Effector CD4-positive, alpha-beta T cell (primary cell): ENCODE measurements around the gene NLGN1.

Source experiments
- DNase-seq: peaks from one replicate; pipeline ENCODE4 v3.0.0-alpha.2; 2020

The NLGN1 gene

DNA sequence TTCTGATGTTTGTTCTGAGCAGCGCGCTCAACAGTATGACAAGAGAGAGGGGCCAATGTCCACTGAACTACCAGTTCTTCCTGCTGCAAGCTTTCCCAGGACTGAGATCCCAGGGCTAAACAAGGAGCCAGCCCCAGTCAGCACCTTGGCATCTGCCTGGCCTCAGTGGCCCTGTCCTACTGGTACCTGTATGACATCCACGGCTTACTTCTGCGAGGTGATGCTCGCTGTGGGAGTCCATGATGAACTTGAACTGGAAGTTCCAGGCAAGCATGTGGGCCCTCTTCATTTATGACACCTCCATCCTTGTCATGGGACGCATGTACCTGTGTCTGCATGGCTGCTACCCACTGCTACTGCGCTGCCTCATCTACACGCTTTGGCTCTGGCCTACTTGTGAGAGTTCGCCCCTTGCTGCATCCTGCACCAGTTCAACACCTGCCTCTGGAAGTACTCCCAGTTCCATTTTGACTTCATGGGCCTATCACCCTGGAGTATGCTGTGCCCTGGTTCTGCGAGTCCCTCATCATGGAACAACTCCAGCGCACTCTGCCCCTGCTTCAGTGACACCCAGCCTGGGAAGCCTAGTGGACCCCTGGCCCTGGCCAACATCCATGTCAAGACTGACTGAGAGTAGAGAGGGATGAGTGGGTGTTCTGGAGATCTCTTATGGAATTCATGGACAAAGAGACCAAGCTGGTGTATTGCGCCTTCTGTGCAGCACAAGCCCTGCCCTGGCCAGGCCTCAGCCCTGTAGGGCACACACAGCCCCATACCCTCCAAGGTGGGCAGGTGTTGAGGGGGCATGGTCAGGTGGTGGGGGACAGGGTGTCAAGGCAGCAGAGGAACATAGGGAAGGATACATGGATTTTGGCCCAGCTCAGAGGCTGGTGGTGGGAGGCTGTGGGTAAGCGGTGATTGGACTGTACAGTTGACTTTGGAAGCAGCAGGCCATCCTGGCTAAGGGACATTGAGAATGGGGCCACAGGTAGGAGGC is 246.8 kb downstream of the NLGN1 start:
- DNase-seq, result no peak

DNA sequence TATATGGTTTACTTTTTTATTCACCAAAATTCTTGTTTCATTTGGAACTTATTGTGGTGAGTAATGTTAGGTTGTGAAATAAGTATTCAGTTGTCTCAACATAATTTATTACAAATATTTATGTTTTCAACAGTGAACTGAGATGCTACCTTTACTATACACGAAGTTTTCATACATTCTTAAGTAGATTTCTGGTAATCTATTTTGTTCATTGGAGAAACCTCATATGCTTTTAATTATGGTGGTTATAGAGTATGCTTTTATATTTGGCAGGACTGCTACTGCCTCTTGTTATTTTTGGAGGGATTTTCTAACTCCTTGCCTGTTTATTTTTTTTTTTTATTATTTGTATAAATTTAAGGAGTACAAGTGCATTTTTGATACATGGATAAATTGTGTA is 253.1 kb downstream of the NLGN1 start:
- DNase-seq, result no peak

DNA sequence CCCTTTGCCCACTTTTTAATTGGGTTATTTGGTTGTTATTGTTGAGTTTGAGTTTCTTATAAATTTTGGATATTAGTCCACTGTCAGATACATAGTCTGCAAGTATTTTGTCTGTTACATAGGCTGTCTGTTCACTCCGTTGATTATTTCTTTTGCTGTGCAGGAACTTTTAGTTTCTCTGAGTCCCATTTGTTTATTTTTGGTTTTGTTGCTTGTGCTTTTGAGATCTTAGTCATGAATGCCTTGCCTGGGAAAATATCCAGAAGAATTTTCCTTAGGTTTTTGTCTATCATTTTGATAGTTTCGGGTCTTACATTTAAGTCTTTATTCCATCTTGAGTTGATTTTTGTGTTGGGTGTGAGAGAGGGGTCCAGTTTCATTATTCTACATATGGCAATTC is 254.5 kb downstream of the NLGN1 start:
- DNase-seq, result no peak

DNA sequence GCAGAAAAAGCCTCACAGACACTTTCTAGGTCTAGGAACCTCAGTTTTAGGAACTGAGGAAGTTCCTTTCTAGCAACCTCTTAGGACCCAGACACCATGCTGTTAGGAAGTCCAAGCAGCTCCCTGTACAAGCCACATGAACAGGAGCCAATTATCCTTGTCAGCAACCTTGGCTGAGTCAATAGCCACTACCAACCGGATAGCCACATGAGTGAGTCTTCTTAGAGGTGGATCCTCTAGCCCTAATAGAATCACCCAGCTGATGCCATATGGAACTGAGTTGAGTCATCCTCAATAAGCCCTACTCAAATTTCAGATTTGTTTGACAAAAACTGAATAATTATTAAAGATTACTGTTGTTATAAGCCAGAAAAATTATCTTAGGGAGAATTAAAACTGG is 256.2 kb downstream of the NLGN1 start:
- DNase-seq, result no peak

DNA sequence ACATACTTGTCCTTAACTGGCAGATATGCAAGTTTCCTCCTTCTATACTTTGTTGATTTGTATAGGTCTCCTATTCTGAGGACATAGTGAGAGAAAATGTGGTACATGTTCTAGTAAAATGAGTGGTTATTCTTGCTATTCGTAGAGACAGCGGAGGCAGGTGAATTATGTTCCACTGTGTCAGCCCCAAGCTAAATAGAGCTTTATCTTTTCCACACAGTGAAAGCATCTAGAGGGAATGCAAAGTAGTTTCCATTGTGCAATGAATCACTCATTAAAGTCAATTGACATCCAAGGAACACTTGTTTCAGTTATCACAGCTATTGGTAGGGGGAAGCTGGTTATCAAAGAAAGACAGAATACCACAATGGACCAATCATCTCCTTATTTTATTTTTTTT is 262.4 kb downstream of the NLGN1 start:
- no peak for DNase-seq

DNA sequence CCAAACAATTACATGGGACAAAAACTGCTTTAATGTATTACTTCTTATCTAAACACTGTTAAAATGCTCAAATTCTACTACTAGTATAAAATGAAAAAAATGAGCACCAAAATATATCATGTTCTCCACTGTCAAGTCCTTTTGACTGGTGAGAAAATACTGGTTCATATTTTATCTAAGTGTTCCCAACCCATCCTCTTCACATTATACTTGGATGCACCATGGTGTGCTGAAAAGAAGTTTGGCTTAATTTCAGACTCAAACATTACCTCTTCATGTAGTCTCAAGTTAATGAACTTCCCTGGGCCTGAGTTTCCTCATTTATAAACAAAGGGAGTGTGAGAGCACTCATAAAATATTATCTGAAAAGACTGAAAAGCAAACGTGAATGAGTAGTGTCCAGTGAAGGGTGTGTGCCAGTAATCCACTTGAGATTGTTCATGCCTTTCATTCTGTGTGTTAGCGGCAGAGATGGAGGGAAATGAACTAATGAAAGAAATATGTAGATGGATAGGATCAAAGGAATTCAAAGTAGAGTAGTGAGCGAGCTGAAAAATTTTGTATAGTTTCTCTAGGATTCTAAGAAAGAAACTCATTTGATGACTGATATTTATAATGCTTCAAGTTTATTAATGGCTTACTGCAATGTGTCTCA is 263.2 kb downstream of the NLGN1 start:
- DNase-seq, result no peak

DNA sequence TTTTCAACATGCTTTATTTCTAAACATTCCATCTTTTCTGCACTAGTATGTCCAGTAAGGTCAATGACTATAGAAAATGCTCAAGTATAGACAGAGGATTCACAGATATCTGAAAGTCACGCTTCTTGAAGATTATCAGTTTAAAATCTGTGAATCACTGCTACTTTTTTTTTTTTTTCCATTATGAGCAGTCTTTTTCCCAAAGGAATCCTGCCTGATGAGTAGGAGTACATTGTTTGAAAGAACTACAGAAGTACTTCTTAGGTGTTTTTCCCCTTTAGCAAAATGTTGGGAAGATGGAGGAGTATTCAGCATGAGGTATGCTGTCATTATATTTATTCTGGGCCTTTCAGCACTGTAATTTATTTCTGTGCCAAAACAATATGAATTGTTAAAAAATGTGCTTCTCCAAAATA is 266.2 kb downstream of the NLGN1 start:
- DNase-seq, result no peak

DNA sequence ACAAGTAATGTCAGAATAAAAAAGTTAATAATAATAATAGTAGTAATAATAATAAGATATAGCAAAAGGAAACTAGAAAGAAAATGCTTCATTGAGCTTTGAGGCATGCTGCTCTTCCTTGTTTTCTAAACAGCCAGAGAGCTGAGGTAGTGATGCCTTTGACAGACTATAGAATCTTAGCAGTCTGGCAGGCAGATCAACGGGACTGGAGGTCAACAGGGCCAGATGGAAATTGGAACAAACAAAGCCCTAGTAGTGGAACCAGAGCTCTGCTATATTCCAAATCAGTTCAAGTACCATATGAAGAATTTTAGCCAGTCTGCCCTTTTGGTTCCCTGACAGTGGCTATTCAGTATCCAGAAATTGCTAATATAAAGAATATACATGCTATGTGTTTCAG is 278.6 kb downstream of the NLGN1 start:
- no peak for DNase-seq

DNA sequence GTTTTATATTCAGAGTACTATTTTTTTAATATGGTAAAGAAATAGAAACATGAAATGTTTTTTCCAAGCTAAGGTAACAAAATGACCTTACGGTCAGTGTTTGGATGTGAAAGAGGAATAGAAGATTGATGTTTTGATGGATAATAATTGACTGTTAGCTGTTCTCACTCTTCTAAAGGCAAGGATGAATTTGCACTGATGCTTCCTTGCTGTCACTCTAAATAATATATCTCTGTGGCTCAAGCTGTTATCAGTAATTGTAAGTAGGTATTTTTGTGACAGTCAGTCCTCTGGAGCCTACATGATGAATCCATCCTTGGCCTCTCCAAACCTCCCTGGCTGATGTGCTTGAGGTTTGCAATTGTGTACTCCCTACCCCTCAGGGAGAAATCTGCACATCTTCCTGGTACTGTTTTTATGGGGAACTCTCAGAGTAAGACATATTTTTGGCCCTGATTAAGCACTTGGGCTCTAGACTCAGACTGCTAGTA is 283.7 kb downstream of the NLGN1 start:
- no peak for DNase-seq

DNA sequence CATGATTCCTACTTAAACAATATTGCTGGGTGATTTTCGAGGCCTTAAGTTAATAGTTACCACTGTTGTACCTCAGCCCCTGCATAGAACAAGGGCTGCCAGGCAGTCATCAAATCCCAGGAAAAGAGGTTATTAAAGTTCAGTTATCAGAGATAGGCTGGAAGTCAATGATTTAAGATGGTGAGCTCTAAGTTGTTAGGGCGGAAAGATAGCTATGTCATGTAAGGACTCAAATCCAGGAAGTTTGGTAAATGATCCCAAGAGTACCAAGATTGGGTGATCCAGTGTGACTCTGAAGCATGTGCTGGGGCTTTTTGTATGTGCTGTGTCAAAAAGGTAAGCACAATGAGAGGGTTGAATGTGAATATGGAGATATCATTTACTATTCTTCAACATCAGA is 287.9 kb downstream of the NLGN1 start:
- no peak for DNase-seq

DNA sequence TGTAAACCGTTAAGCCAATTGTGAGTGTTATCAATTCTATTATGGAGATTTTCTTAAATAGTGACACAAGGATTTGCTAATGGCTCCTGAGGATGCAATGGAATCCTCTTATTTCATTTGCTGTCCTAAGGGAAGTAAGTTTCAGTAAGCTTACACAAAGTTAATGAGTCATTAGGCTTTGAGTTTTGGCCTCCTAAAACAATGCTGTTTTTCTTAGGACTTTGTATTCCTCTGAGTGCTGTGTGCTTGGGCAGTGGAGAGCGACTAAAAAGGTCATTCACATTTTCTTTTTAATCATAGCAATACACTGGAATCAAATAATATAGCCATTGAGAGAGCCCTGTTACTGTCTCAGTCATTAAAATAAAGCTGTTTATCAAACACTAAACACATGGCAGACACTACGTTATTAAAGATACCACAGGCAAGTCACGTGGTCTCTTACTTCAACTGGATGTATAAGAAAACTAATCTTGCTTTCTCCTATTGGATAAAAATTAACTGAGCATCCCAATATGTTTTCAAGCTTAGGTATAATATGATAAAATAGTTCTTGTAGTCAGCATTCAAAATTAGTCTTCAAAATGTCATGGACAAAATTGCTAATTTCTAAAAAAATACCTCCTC is 290.8 kb downstream of the NLGN1 start:
- no peak for DNase-seq

DNA sequence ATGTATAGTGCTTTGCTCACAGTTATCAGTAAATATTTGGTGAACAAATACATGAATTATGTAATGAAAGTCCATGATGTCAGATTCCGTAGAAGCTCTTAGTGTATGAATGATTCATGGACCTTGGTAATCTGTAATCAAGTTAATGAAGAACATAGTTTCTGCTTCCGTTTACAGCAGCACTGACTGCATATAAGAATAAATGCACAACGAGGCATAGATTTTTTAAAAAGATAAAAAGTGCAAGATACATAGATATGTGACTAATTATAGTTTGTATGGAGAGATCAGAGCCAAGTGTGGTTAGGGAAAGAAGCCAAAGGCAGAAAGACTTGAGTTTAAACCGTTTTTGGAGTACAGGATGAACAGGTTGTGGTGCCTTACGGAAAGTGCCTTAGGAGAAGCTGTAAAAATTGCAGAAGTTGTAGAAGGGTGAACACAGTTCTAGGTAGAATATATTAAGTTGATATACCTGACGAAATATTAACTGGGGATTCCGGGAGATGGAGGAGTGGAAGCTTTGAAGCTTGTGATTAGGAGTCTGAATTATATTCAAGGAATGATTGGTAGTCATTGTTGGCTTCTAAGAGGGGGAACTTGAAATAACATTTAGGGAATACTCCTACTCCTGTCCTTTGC is 293.1 kb downstream of the NLGN1 start:
- DNase-seq, result no peak

DNA sequence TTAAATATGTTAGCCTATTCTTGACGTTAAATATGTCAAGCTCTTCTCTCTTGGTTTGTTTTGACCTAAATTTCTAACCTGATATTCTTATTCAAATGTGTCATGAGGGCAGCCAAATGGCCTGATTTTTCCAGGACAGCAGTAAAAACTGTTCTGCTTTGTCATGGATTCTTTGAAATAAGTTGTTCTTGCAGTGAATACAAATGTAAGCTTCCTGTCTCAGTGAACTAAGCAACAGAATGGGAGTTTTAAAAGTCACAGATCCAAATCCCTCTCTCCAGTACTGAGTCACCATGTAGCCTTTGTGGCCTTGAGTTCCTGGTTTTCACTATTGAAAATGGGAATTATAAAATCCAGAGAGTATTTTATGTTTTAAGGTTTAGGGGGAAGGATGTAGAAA is 301.8 kb downstream of the NLGN1 start:
- no peak for DNase-seq

DNA sequence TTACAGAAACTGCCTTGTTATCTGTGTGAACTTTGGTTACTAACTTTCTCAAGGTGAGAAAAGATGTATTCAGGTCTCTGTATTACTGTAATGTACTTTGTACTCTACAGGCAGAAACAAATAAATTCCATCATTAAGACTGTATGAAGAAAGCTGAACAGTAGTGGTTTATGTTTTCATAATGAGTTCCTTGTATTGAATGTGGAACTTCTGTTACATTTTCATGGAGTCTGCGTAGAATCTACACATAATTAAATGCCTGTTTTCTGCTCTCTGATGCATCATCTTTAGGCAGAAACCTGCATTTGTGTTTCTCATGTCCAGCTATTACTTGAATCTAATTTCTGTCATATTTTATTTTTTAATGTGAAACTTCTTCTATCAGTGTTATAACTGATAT is 302.8 kb downstream of the NLGN1 start:
- DNase-seq, result no peak

DNA sequence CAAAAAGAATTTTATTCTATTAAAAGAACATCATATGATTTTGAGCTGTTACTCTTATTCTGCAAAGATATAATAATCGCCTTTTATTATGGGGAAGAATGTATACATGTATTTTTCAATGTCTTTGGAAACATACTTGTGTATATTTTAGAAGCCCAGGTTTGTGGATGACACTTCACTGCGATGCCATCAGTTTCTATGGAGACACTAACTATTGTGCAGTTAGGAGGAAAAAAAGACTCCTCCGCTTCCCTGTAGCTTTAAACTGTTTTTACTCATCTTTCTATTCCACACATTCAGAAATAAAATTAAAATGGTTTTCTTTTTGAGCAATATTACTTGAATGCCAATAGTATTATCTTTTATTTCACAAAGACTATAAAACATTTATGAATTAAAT is 305.0 kb downstream of the NLGN1 start:
- DNase-seq, result no peak

DNA sequence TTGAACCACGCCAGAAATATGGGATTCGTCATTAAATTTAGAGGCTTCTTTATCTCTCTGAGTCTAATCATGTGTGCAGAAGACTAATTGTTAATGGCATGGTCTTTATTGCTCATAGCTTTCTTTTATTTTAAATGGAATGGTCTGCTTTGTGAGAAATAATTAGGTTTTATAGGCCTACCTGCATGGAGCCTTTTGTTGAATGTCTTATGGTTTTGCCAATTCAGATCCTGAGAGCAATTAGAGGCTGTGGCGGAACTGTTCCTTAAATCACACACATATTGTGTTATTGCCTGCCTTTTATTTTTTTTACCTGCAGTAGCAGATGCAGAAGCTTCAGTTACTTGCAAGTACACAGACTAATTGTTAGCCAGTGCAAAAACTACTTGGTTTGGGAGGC is 306.2 kb downstream of the NLGN1 start:
- DNase-seq, result no peak

DNA sequence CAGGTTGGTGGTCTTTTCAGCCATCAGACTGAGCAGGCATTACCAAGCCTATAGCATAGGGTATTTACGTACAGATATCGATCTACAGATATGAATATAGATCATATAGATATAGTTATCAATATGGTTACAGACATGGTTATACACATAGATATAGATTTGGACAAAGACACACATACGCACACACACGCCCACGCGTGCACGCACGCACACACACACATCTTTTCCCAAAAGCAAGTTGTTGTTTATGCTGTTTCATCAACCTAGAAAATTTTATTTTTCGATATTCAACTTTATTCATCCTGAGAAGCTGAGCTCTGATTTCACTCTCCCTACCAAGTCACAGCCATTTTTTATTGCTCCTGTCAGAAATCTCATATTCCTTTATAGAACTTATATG is 309.1 kb downstream of the NLGN1 start:
- no peak for DNase-seq

DNA sequence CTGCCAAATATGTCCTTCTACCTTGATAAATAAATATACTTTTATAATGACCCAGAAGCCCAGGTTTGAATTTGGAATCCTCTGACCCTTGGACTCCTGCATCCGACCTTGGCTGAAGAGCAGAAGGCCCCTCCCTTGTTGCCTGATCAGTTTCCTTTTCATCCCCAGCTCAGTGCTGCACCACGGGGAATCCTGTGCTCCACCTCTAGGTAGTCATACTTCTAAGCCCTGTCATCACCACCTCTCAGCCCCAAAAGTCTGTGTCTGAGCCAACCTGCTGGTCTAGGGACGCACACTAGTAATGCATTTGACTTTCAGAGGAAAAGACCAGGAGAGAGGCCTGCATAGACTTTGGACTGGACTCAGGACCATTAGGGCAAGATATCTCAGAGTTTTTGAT is 310.6 kb downstream of the NLGN1 start:
- DNase-seq, result no peak

DNA sequence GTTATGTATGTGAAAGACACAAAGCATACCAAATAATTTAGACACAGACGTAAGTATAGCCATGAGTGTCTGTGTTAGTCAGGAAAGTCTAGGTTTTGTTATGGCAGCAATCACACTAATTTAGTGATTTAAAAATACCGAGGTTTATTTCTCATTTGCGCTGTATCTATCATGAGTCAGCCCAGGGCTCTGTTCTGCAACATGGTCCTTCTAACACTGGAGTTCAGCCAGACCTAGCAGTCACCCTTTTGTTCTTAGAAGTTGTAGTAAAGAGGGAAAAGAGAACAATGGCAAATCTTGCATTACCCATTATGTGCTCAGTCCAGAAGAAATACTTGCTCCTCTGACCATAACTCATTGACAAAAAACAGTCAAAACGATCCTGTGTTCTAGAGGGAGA is 311.5 kb downstream of the NLGN1 start:
- DNase-seq, result no peak

DNA sequence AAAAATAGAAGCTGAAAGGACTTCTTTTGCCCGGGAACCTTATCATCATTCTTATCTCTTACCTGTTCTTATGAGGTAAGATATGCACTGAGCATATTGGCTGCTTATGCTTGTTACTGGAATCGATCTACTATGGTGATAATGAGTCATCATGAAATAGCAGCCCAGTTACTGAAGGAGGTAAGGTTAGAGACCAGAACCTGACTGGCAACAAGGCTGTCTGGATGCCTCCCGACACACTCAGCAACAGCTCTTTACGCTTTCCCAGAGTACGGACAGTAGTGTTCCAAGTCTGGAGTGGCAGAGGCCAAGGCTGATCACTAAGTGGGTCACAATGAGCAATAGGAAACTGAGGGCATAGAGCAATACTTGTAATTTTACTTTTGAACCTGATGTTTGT is 314.1 kb downstream of the NLGN1 start:
- no peak for DNase-seq

DNA sequence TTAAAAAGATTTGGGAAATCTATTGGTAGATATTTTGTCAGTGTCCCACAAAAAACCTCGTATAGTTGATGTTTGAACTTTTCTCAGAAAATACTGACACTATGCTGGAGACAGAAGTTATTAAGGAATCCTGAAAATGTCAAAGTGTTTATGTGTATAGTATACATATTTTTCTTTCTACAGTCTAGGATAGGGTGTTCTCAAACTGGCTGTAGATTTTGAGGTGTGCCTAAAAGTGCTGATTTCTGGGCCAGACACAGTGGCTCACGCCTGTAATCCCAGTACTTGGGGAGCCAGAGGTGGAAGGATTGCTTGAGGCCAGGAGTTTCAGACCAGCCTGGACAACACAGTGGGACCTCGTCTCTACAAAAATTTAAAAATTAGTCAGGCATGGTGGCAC is 322.0 kb downstream of the NLGN1 start:
- no peak for DNase-seq

DNA sequence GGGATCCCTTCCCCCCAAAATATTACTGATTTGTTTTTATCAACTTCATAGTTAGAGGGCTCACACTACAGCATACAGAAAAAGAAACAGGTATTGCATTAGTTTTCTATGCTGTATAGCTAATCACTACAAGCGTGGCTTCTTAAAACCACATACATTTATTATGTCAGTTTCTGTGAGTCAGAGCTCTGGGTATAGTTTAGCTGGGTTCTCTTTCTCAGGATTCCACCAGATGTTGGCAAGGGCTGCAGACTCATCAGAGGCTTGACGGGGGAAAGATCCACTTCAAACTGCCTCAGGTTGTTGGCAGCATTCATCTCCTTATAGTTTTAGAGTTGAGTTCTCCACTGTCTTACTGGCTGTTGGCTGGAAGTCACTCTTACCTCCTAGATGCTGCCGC is 328.0 kb downstream of the NLGN1 start:
- DNase-seq, result no peak

DNA sequence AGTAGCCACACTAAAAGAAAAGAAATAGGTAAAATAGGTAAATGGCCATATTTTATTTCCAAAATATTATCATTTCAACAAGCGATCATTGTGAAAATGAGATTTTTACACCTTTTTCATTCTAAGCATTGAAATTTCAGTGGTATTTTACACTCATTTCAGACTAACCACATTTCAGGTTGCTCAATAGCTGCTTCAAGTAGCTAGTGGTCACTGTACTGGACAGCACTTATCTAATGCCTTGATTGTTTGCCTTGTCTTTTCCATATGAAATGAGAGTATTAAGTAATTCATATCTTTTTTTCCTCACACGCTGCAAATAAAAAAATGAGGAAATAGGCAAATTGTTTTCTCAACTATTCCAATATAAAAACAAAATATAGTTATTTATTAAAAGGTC is 332.8 kb downstream of the NLGN1 start:
- no peak for DNase-seq
